ENCODE measurements around the gene TSPAN4. TPM values are rescaled to one million over a fixed set of nuclear protein-coding genes. Genes with fewer than 3 reads are reported as not detected.
A peak's percentile ranks its signal among the peaks of the same experiment; 100 is the strongest.

The TSPAN4 gene
- total and polyA plus RNA-seq, 10 of the 15 experiments (the other 5 are each of a cell fraction or from before 2014, with no cell fraction given), result 0.37 to 14.0 (median 8.5) TPM; not detected in 1

DNA sequence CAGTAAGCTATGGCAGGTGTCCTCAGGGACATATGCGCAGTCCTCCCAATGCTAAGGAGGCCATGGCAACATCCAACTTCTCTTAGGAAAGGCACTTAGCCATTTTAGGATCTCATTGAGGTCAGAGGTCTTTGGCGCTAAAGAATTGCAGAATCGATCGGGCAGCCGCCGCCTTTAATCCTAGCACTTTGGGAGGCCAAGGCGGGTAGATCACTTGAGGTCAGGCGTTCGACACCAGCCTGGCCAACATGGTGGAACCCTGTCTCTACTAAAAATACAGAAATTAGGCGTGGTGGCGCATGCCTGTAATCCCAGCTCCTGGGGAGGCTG, 69.2 kb downstream of the TSPAN4 start:
- Histone ChIP-seq H3K79me2 (ENCODE audit: control insufficient read depth, insufficient read depth, low read length) (peaks cover 19% of the 10 kb centered on the region), H3K27me3 (replicated peaks in 1 of 2; ENCODE audit: control insufficient read depth in 2 of 2, insufficient read depth in 2 of 2, low read length in 1 of 2) (no peaks in the 10 kb centered on the region), H3K9me3 (replicated peaks; ENCODE audit: control insufficient read depth, insufficient read depth, low read length) (no peaks in the 10 kb centered on the region), H3K4me3 (peak overlapping the region; percentile 76; the same call in 1 of the 2 replicates), H4K20me1 (ENCODE audit: control insufficient read depth, insufficient read depth) (no peaks in the 10 kb centered on the region), H3K9ac (ENCODE audit: control insufficient read depth, insufficient read depth, low read length) (no peak overlapping the region), H2AFZ (ENCODE audit: control insufficient read depth, low read depth, low read length) (no peak overlapping the region; the same call in 1 of the 2 replicates), H3K4me1 (ENCODE audit: control insufficient read depth, insufficient read depth, low read length) (peaks cover 23% of the 10 kb centered on the region), H3K4me2 (ENCODE audit: control insufficient read depth, insufficient read depth) (peak overlapping the region; percentile 72), H3K27ac (ENCODE audit: control insufficient read depth, insufficient read depth) (no peak overlapping the region), H3K36me3 (ENCODE audit: control insufficient read depth in 2 of 2, insufficient read depth in 2 of 2, low read length in 1 of 2) (no peaks in the 10 kb centered on the region)
- ChIA-PET CTCF (interaction anchor here (0.8 kb wide), 1 partner anchor 63 kb away, joined by 3 read pairs; no protein-coding TSS in a partner anchor), SMC1A (ENCODE audit: uncharacterized antibody, unreplicated experiment) (no interaction called here), POLR2A (no interaction called here), RAD21 (ENCODE audit: unreplicated experiment) (no interaction called here)
- TF ChIP-seq SRF (IDR thresholded peaks at IDR 0.05; ENCODE audit: low read depth in 2 of 2, low read length in 2 of 2), result no peak
- TF ChIP-seq BHLHE40 (IDR thresholded peaks at IDR 0.05; ENCODE audit: borderline replicate concordance in 1 of 2, low read depth in 2 of 2, low read length in 1 of 2), result no peak
- TF ChIP-seq, protein P1, sequence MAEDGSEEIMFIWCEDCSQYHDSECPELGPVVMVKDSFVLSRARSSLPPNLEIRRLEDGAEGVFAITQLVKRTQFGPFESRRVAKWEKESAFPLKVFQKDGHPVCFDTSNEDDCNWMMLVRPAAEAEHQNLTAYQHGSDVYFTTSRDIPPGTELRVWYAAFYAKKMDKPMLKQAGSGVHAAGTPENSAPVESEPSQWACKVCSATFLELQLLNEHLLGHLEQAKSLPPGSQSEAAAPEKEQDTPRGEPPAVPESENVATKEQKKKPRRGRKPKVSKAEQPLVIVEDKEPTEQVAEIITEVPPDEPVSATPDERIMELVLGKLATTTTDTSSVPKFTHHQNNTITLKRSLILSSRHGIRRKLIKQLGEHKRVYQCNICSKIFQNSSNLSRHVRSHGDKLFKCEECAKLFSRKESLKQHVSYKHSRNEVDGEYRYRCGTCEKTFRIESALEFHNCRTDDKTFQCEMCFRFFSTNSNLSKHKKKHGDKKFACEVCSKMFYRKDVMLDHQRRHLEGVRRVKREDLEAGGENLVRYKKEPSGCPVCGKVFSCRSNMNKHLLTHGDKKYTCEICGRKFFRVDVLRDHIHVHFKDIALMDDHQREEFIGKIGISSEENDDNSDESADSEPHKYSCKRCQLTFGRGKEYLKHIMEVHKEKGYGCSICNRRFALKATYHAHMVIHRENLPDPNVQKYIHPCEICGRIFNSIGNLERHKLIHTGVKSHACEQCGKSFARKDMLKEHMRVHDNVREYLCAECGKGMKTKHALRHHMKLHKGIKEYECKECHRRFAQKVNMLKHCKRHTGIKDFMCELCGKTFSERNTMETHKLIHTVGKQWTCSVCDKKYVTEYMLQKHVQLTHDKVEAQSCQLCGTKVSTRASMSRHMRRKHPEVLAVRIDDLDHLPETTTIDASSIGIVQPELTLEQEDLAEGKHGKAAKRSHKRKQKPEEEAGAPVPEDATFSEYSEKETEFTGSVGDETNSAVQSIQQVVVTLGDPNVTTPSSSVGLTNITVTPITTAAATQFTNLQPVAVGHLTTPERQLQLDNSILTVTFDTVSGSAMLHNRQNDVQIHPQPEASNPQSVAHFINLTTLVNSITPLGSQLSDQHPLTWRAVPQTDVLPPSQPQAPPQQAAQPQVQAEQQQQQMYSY (CRISPR knock-in tag; IDR thresholded peaks at IDR 0.05), result no peak
- TF ChIP-seq GATAD2B (conservative IDR thresholded peaks at IDR 0.05; ENCODE audit: low read depth), result no peak
- TF ChIP-seq ZBED1 (IDR thresholded peaks at IDR 0.05; ENCODE audit: borderline replicate concordance), result no peak
- TF ChIP-seq ZNF274 (IDR thresholded peaks at IDR 0.05; ENCODE audit: insufficient read depth, insufficient read length), result no peak
- TF ChIP-seq, protein P2, sequence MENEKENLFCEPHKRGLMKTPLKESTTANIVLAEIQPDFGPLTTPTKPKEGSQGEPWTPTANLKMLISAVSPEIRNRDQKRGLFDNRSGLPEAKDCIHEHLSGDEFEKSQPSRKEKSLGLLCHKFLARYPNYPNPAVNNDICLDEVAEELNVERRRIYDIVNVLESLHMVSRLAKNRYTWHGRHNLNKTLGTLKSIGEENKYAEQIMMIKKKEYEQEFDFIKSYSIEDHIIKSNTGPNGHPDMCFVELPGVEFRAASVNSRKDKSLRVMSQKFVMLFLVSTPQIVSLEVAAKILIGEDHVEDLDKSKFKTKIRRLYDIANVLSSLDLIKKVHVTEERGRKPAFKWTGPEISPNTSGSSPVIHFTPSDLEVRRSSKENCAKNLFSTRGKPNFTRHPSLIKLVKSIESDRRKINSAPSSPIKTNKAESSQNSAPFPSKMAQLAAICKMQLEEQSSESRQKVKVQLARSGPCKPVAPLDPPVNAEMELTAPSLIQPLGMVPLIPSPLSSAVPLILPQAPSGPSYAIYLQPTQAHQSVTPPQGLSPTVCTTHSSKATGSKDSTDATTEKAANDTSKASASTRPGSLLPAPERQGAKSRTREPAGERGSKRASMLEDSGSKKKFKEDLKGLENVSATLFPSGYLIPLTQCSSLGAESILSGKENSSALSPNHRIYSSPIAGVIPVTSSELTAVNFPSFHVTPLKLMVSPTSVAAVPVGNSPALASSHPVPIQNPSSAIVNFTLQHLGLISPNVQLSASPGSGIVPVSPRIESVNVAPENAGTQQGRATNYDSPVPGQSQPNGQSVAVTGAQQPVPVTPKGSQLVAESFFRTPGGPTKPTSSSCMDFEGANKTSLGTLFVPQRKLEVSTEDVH (IDR thresholded peaks at IDR 0.05; ENCODE audit: low read depth, partially characterized antibody), result no peak
- 95% methylated on average over 11 of the region's 11 CpGs for WGBS (ENCODE audit: insufficient coverage, insufficient replicate concordance, low lambda C conversion rate, missing lambda C conversion rate)
- intact Hi-C loops (cut with micrococcal nuclease; ENCODE audit: unreplicated experiment) (loop anchor here (5.0 kb wide), 1 partner anchor 70 kb away; the partner anchor contains the start of genes POLR2L and TSPAN4), in situ Hi-C loops (cut with MboI) (no loop called here)
- BruUV-seq (replicated peaks), result no TSS peak
- FAIRE-seq (no peak), ATAC-seq (no peak), DNase-seq (ENCODE audit: low read depth, low spot score) (no peak)
